HG03378 (cell line): ENCODE data around the gene POLD1.

Experiments
- ATAC-seq: cut with Tn5 transposase; IDR thresholded peaks from one replicate; pipeline ENCODE4 v1.9.1; 2021; ENCODE audit warnings: mild to moderate bottlenecking, moderate library complexity; ENCODE audit not compliant: unreplicated experiment

The POLD1 gene

GRCh38 chr19:50461066-50461875 lies 77.1 kb downstream of the POLD1 start:
- no peak for ATAC-seq

- ATAC-seq: no peak
These were observed 78.8 kb downstream of the POLD1 start for GRCh38 chr19:50462970-50463369.

- no peak for ATAC-seq
These were observed 80.2 kb downstream of the POLD1 start for GRCh38 chr19:50464348-50464747.

DNA sequence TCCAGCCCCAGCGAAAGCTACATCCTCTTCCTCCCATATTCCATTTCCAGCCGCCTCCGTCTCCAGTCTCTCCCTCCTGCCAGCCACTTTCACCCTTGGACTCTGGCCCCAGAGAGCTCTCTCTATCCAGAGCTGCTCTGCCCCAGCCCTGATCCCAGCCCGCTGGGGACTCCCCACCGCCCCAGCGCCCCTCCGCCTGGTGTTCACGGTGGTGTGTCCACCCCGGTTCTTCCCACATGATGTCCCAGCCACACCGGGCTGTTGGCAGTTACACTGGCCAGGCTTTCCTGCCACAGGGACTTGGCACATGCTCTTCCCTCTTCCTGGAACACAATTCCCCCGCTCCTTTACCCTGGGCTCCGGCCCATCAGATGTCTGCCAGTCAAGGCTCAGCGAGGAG lies 80.9 kb downstream of the POLD1 start:
- ATAC-seq: no peak

GRCh38 chr19:50465986-50466705 lies 82.0 kb downstream of the POLD1 start:
- ATAC-seq: no peak

DNA sequence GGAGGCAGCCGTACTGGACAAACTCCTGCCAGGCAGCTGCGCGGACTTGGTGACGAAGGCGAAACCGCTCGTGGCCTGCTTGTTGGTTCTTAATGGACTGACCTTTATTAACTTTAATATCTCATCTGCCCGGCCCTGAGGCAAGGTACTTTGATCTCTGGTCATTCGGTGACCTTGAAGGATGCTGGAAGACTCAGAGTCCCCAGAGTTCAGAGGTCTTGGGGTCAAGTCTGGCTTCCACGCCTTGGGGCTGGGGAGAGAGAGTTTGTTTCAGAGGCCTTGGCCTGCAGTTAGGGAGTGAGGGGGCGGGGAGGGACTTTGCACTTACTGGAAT lies 82.5 kb downstream of the POLD1 start:
- ATAC-seq: no peak

DNA sequence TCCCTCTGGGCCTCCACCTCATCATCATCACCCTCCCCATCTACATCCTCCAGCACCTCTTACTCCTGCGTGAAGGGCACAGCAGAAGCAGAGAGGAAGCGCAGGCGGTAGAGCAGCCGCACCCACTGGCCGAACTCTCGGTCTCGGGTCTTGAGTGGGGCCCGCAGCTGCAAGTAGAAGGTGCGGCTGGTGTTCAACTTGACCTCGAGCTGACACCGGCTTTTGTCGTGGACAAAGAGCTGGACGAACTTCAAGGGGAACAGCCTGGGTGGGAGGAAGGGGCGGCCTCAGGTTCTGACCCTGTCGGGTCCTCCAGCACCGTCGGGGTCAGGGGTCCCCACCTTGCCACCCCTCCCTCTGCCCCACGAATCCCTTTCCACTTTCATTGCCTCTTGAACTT lies 83.4 kb downstream of the POLD1 start:
- ATAC-seq: no peak
